Smooth muscle cell (in vitro differentiated cells): ENCODE measurements around the gene UNC5CL. TPM values are rescaled to one million over a fixed set of nuclear protein-coding genes. Genes with fewer than 3 reads are reported as not detected.

Experiments
- DNase-seq: peaks from one replicate; lab custom pipeline; 2025; ENCODE audit not compliant: unreplicated experiment; lab: John Stamatoyannopoulos, UW
- H2AFZ ChIP-seq: fragments of 200-600 bp; sonication (generic); 2 replicates; pipeline ENCODE4 v1.6.0; 2016; ENCODE audit warnings: antibody characterized with exemption, low read depth, mild to moderate bottlenecking
- H3F3A ChIP-seq: fragments of 200-600 bp; sonication (generic); 2 replicates; pipeline ENCODE4 v1.6.0; 2017; ENCODE audit warnings: antibody characterized with exemption, low read depth
- H3K27ac ChIP-seq: fragments of 200-600 bp; sonication (generic); 2 replicates; pipeline ENCODE4 v1.5.1; 2016; ENCODE audit warnings: low read depth, mild to moderate bottlenecking
- H3K27me3 ChIP-seq: fragments of 200-600 bp; sonication (generic); 2 replicates; pipeline ENCODE4 v1.6.1; 2016; ENCODE audit warnings: low read depth, mild to moderate bottlenecking
- H3K36me3 ChIP-seq: fragments of 200-600 bp; sonication (generic); 2 replicates; pipeline ENCODE4 v1.5.1; 2016; ENCODE audit warnings: low read depth
- H3K4me1 ChIP-seq: fragments of 200-600 bp; sonication (generic); 2 replicates; pipeline ENCODE4 v1.5.1; 2016; ENCODE audit warnings: low read depth
- H3K4me2 ChIP-seq: fragments of 200-600 bp; sonication (generic); 2 replicates; pipeline ENCODE4 v1.6.0; 2016; ENCODE audit warnings: mild to moderate bottlenecking
- H3K4me3 ChIP-seq: fragments of 200-600 bp; sonication (generic); 2 replicates; pipeline ENCODE4 v1.5.1; 2016; ENCODE audit warnings: mild to moderate bottlenecking
- H3K79me2 ChIP-seq: fragments of 200-600 bp; sonication (generic); 2 replicates; pipeline ENCODE4 v1.6.0; 2016; ENCODE audit warnings: low read depth, mild to moderate bottlenecking
- H3K9ac ChIP-seq: fragments of 200-600 bp; sonication (generic); 2 replicates; pipeline ENCODE4 v1.6.0; 2016; ENCODE audit warnings: low read depth
- H3K9me3 ChIP-seq: fragments of 200-600 bp; sonication (generic); replicated peaks from 2 replicates; pipeline ENCODE4 v1.5.1; 2016; ENCODE audit warnings: low read depth
- H4K20me1 ChIP-seq: fragments of 200-600 bp; sonication (generic); 2 replicates; pipeline ENCODE4 v1.6.0; 2016; ENCODE audit warnings: low read depth
- WGBS: methylation state at CpG from one replicate; pipeline ENCODE4 v1.1.7; 2016; ENCODE audit warnings: low lambda C conversion rate; 5-methylcytosine and 5-hydroxymethylcytosine counted together
- polyA plus RNA-seq: library from polyadenylated mRNA; unstranded; fragments of >200 nt; fragmentation: Nextera tagmentation; extraction: Ambion mirVana; gene quantifications from 2 replicates; pipeline ENCODE4 v1.2.1, GENCODE V29; 2016
- total RNA-seq: library from RNA; depleted of rRNA; stranded (reverse); fragments of >200 nt; gene quantifications from 2 replicates; pipeline ENCODE4 v1.2.3, GENCODE V29; 2014
- TF ChIP-seq, protein P1 (sequence below): fragments of 200-600 bp; sonication (generic); IDR thresholded peaks from 2 replicates; pipeline ENCODE4 v1.5.1; 2017; ENCODE audit warnings: borderline replicate concordance, mild to moderate bottlenecking, antibody characterized with exemption; ENCODE audit not compliant: insufficient read depth, poor library complexity, severe bottlenecking

UNC5CL gene
- total and polyA plus RNA-seq, 2 experiments from 2014 or later, result 1.1 to 3.4 TPM

DNA sequence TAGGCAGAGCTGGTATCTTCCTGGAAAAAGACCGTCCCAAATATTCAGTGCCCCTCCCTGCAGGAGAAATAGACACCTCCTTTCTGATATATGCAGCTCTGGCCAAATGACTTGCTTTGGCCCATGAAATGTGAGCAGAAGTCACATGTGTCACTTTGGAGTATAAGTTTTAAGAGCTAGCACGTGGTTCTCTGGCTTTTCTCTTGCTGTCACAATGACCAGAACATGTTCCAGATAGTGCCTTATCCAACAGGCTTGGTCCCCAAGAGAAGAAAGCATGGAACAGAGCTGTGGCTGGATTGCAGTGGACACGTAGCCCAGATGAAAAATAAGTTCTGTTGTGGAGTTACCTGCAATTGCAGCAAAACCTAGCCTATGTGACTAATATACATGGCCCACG is 40.4 kb downstream of the UNC5CL start:
- Histone ChIP-seq H2AFZ (no peak overlapping the region), H3K4me2 (no peak overlapping the region), H3K36me3 (no peaks in the 10 kb centered on the region), H3K4me3 (no peak overlapping the region), H4K20me1 (no peaks in the 10 kb centered on the region), H3K9ac (no peak overlapping the region), H3F3A (peaks cover 7% of the 10 kb centered on the region), H3K4me1 (peaks cover 25% of the 10 kb centered on the region), H3K27me3 (no peaks in the 10 kb centered on the region), H3K27ac (no peak overlapping the region), H3K79me2 (no peaks in the 10 kb centered on the region), H3K9me3 (no peaks in the 10 kb centered on the region)
- DNase-seq, result no peak
- TF ChIP-seq, protein P1, sequence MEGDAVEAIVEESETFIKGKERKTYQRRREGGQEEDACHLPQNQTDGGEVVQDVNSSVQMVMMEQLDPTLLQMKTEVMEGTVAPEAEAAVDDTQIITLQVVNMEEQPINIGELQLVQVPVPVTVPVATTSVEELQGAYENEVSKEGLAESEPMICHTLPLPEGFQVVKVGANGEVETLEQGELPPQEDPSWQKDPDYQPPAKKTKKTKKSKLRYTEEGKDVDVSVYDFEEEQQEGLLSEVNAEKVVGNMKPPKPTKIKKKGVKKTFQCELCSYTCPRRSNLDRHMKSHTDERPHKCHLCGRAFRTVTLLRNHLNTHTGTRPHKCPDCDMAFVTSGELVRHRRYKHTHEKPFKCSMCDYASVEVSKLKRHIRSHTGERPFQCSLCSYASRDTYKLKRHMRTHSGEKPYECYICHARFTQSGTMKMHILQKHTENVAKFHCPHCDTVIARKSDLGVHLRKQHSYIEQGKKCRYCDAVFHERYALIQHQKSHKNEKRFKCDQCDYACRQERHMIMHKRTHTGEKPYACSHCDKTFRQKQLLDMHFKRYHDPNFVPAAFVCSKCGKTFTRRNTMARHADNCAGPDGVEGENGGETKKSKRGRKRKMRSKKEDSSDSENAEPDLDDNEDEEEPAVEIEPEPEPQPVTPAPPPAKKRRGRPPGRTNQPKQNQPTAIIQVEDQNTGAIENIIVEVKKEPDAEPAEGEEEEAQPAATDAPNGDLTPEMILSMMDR, result no peak
- 60% methylated on average over 4 of the region's 4 CpGs for WGBS

DNA sequence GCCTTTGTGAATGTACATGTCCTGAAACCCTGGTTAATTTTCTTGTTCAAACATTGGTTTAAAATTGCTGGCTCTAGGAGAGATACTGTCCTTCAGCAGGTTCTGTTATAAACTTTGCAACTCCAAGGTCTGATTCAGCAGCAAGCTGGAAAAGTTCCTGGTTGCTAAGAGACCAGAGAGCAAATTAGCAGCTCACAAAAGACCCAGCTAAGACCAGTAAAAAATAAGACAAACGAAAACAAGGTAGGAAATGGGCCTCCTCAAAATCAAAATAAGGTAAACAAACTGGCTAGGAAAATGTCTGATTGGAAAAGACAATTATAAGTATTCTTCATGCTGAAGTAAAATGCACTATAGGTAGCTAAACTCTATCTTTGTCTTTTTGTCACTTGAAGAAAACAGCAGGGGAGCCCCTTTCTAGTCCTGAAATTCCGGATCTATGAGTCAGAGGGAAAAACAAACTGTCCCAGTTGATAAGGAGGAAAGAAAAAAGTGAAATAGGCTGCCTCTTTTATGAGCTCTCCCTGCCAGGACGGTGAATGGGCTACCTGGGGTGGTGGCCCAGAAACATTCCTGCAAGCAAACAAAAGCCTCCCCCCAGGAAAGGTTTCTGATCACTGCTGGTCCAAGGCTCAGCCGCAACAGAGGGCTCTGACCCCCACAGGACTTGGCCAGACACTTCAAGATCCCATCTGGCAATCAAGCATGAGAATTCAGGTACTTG is 41.6 kb downstream of the UNC5CL start:
- WGBS, result 6% methylated on average over 4 of the region's 4 CpGs
- Histone ChIP-seq H3K4me2 (peak overlapping the region; percentile 53), H3K27me3 (no peaks in the 10 kb centered on the region), H3F3A (peaks cover 7% of the 10 kb centered on the region), H3K4me3 (no peak overlapping the region), H3K79me2 (no peaks in the 10 kb centered on the region), H3K9ac (peak overlapping the region; percentile 51), H3K9me3 (no peaks in the 10 kb centered on the region), H3K4me1 (peaks cover 25% of the 10 kb centered on the region), H2AFZ (peak overlapping the region; percentile 35), H3K27ac (peak overlapping the region; percentile 89), H4K20me1 (no peaks in the 10 kb centered on the region), H3K36me3 (no peaks in the 10 kb centered on the region)
- TF ChIP-seq, protein P1, result no peak
- no peak for DNase-seq

DNA sequence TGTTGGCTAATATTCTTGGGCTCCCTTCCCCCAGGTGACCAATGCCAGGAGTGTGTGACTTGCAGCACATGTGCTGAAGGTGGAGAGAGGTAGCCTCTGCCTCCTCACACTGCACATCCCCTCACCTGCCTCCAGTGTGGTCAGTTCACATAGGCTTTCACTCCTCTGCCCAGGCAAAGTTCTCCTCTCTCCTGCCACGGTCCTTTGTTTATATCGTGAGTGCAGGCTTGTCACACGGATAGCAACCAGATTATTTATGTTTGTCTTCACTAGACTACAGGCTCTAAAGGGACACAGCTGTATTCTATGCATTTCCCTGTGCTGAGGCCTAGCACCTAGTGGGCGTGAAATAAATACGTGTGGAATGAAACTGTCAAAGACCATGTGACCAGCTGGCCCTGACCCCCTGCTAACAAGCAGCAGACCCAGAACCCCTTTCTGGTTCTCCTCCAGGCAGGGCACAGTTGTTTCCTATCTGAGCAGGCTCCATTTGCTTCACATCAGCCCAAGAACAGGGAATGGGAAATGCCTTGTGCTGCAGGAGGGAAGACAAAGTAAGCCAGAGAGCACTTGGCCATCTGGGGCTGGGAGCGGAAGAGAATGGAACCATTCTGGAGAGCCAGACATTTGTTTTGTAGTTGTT is 42.3 kb downstream of the UNC5CL start:
- H3K79me2 ChIP-seq, result no peaks in the 10 kb centered on the region
- H3K4me1 ChIP-seq, result peaks cover 25% of the 10 kb centered on the region
- no peaks in the 10 kb centered on the region for H4K20me1 ChIP-seq
- no peaks in the 10 kb centered on the region for H3K36me3 ChIP-seq
- peak overlapping the region; percentile 53 for H3K4me2 ChIP-seq
- peak overlapping the region; percentile 51 for H3K9ac ChIP-seq
- TF ChIP-seq, protein P1, result no peak
- no peak for DNase-seq
- peaks cover 7% of the 10 kb centered on the region for H3F3A ChIP-seq
- H2AFZ ChIP-seq, result peak overlapping the region; percentile 35
- no peaks in the 10 kb centered on the region for H3K9me3 ChIP-seq
- no peaks in the 10 kb centered on the region for H3K27me3 ChIP-seq
- H3K4me3 ChIP-seq, result no peak overlapping the region
- 21% methylated on average over 6 of the region's 6 CpGs for WGBS
- H3K27ac ChIP-seq, result peak overlapping the region; percentile 89
